Smooth muscle cell (in vitro differentiated cells): ENCODE measurements around the gene NPIPA5. TPM values are rescaled to one million over a fixed set of nuclear protein-coding genes. Genes with fewer than 3 reads are reported as not detected.
"Not testable (repeated sequence)": the region's sequence is repeated elsewhere in the genome, so short reads cannot be mapped to it uniquely, and the experiment has no call there.

Experiments
- DNase-seq: peaks from one replicate; lab custom pipeline; 2025; ENCODE audit not compliant: unreplicated experiment; lab: John Stamatoyannopoulos, UW
- H2AFZ ChIP-seq: fragments of 200-600 bp; sonication (generic); 2 replicates; pipeline ENCODE4 v1.6.0; 2016; ENCODE audit warnings: antibody characterized with exemption, low read depth, mild to moderate bottlenecking
- H3F3A ChIP-seq: fragments of 200-600 bp; sonication (generic); 2 replicates; pipeline ENCODE4 v1.6.0; 2017; ENCODE audit warnings: antibody characterized with exemption, low read depth
- H3K27ac ChIP-seq: fragments of 200-600 bp; sonication (generic); 2 replicates; pipeline ENCODE4 v1.5.1; 2016; ENCODE audit warnings: low read depth, mild to moderate bottlenecking
- H3K27me3 ChIP-seq: fragments of 200-600 bp; sonication (generic); 2 replicates; pipeline ENCODE4 v1.6.1; 2016; ENCODE audit warnings: low read depth, mild to moderate bottlenecking
- H3K36me3 ChIP-seq: fragments of 200-600 bp; sonication (generic); 2 replicates; pipeline ENCODE4 v1.5.1; 2016; ENCODE audit warnings: low read depth
- H3K4me1 ChIP-seq: fragments of 200-600 bp; sonication (generic); 2 replicates; pipeline ENCODE4 v1.5.1; 2016; ENCODE audit warnings: low read depth
- H3K4me2 ChIP-seq: fragments of 200-600 bp; sonication (generic); 2 replicates; pipeline ENCODE4 v1.6.0; 2016; ENCODE audit warnings: mild to moderate bottlenecking
- H3K4me3 ChIP-seq: fragments of 200-600 bp; sonication (generic); 2 replicates; pipeline ENCODE4 v1.5.1; 2016; ENCODE audit warnings: mild to moderate bottlenecking
- H3K79me2 ChIP-seq: fragments of 200-600 bp; sonication (generic); 2 replicates; pipeline ENCODE4 v1.6.0; 2016; ENCODE audit warnings: low read depth, mild to moderate bottlenecking
- H3K9ac ChIP-seq: fragments of 200-600 bp; sonication (generic); 2 replicates; pipeline ENCODE4 v1.6.0; 2016; ENCODE audit warnings: low read depth
- H3K9me3 ChIP-seq: fragments of 200-600 bp; sonication (generic); replicated peaks from 2 replicates; pipeline ENCODE4 v1.5.1; 2016; ENCODE audit warnings: low read depth
- H4K20me1 ChIP-seq: fragments of 200-600 bp; sonication (generic); 2 replicates; pipeline ENCODE4 v1.6.0; 2016; ENCODE audit warnings: low read depth
- WGBS: methylation state at CpG from one replicate; pipeline ENCODE4 v1.1.7; 2016; ENCODE audit warnings: low lambda C conversion rate; 5-methylcytosine and 5-hydroxymethylcytosine counted together
- polyA plus RNA-seq: library from polyadenylated mRNA; unstranded; fragments of >200 nt; fragmentation: Nextera tagmentation; extraction: Ambion mirVana; gene quantifications from 2 replicates; pipeline ENCODE4 v1.2.1, GENCODE V29; 2016
- total RNA-seq: library from RNA; depleted of rRNA; stranded (reverse); fragments of >200 nt; gene quantifications from 2 replicates; pipeline ENCODE4 v1.2.3, GENCODE V29; 2014
- TF ChIP-seq, protein P1 (sequence below): fragments of 200-600 bp; sonication (generic); IDR thresholded peaks from 2 replicates; pipeline ENCODE4 v1.5.1; 2017; ENCODE audit warnings: borderline replicate concordance, mild to moderate bottlenecking, antibody characterized with exemption; ENCODE audit not compliant: insufficient read depth, poor library complexity, severe bottlenecking

Gene NPIPA5
- total RNA-seq, result not detected in 2 replicates
- 0.77 and 1.0 TPM in 2 replicates for polyA plus RNA-seq

DNA sequence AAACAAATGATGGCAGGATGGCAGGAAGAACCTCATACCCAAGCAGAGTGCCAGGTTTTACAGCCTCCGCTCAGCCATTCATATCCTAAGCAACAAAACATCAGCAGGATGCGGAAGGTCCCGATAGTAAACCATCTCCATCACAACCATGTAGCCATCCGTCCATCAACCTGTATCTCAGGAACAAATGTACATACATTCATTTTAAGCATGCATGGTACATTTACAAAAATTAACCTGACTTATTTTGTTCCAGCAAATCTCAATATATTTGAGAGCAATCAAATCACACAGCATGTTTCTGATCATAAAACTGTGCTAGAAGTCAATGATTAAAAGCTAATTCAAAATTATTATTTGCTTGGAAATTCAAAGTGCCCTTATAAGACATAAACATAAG, at the start of gene NPIPA5:
TSS of gene NPIPA5 (minus strand) at position 101 of the 400 bp plus-strand sequence. CDS start at position 101, 0 bp downstream.
- H3K4me2 ChIP-seq, H3K9me3 ChIP-seq, H3K36me3 ChIP-seq, DNase-seq, H4K20me1 ChIP-seq, H3F3A ChIP-seq, H3K27me3 ChIP-seq, H3K4me1 ChIP-seq, H3K9ac ChIP-seq, H2AFZ ChIP-seq, H3K4me3 ChIP-seq, H3K27ac ChIP-seq, H3K79me2 ChIP-seq: not testable (repeated sequence)
- WGBS, result no CpG with 5 or more reads among the region's 4 CpGs

DNA sequence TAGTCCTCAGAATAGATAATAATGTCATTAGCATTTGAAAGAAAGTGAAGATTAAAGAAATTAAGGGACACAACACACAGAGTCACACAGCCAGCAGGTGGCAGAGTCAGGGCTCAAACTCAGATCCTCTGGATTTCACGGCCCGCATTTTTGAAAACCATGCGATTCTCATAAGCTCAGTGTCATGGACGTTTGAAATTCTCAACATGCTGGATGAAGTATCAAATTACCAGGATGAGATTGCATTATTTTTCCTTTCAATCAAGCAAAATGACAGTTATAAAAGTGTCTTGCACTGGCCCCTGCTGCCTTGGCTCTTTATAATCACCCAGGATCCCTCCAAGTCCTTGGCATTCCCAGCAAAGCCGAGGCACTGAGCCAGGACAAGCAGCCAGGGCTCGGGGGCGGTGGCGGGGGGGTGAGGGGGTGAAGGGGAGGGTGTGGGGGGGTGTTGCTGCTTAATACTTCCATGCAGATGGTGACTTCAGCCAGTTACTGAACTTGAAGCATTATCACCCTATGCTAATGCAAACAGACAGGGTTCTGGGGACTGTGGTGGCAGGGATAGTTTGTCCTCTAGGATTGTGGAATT, 49.6 kb upstream of the NPIPA5 start:
- no peak for DNase-seq
- H3K36me3 ChIP-seq, result no peaks in the 10 kb centered on the region
- H3F3A ChIP-seq, result no peaks in the 10 kb centered on the region
- H3K4me1 ChIP-seq, result no peaks in the 10 kb centered on the region
- WGBS, result 22% methylated on average over 8 of the region's 8 CpGs
- H3K27ac ChIP-seq, result no peak overlapping the region
- H3K79me2 ChIP-seq, result no peaks in the 10 kb centered on the region
- H2AFZ ChIP-seq, result no peak overlapping the region
- no peaks in the 10 kb centered on the region for H3K9me3 ChIP-seq
- H4K20me1 ChIP-seq, result no peaks in the 10 kb centered on the region
- H3K9ac ChIP-seq, result no peak overlapping the region
- TF ChIP-seq, protein P1, sequence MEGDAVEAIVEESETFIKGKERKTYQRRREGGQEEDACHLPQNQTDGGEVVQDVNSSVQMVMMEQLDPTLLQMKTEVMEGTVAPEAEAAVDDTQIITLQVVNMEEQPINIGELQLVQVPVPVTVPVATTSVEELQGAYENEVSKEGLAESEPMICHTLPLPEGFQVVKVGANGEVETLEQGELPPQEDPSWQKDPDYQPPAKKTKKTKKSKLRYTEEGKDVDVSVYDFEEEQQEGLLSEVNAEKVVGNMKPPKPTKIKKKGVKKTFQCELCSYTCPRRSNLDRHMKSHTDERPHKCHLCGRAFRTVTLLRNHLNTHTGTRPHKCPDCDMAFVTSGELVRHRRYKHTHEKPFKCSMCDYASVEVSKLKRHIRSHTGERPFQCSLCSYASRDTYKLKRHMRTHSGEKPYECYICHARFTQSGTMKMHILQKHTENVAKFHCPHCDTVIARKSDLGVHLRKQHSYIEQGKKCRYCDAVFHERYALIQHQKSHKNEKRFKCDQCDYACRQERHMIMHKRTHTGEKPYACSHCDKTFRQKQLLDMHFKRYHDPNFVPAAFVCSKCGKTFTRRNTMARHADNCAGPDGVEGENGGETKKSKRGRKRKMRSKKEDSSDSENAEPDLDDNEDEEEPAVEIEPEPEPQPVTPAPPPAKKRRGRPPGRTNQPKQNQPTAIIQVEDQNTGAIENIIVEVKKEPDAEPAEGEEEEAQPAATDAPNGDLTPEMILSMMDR, result peak; percentile 63
- H3K27me3 ChIP-seq, result peaks cover 4% of the 10 kb centered on the region
- no peak overlapping the region for H3K4me3 ChIP-seq
- peak overlapping the region; percentile 68 for H3K4me2 ChIP-seq

DNA sequence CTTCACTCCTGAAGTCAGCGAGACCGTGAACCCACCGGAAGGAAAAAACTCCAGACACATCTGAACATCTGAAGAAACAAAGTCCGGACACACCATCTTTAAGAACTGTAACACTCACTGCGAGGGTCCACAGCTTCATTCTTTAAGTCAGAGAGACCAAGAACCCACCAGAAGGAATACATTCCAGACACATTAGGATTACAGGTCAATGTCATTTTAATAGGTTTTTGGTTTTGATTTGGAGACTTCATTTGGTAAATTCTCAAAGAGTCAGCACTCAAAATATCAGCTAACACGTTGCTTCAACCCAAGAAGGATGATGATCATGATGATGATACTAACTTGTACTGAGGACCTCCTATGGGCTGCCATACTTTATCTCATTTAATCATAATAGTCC, 48.7 kb upstream of the NPIPA5 start:
- H2AFZ ChIP-seq, result no peak overlapping the region
- no peak overlapping the region for H3K27ac ChIP-seq
- no peaks in the 10 kb centered on the region for H4K20me1 ChIP-seq
- DNase-seq, result no peak
- H3K9ac ChIP-seq, result no peak overlapping the region
- H3K4me2 ChIP-seq, result no peak overlapping the region
- H3K79me2 ChIP-seq, result no peaks in the 10 kb centered on the region
- H3K4me3 ChIP-seq, result no peak overlapping the region
- H3K4me1 ChIP-seq, result no peaks in the 10 kb centered on the region
- no peaks in the 10 kb centered on the region for H3K27me3 ChIP-seq
- no peaks in the 10 kb centered on the region for H3K9me3 ChIP-seq
- no peaks in the 10 kb centered on the region for H3K36me3 ChIP-seq
- H3F3A ChIP-seq, result no peaks in the 10 kb centered on the region
- WGBS, result 81% methylated on average over 6 of the region's 6 CpGs
- TF ChIP-seq, protein P1, result no peak

DNA sequence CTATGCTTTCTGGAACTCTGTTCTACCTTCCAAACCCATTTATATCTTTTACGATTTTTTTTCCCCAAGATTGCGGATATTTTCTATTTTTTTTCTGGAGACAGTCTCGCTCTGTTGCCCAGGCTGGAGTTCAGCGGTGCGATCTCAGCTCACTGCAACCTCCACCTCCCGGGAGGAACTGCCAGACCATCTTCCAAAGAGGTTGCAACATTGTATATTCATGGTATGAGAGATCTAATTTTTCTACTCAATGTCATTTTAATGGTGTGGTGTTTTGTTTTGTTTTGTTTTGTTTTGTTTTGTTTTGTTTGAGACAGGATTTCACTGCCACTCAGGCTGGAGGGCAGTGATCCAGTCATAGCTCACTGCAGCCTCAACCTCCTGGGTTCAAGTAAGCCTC, 47.8 kb upstream of the NPIPA5 start:
- Histone ChIP-seq H4K20me1 (no peaks in the 10 kb centered on the region), H3K9me3 (no peaks in the 10 kb centered on the region), H3F3A (no peaks in the 10 kb centered on the region), H3K4me3 (no peak overlapping the region), H3K9ac (no peak overlapping the region), H2AFZ (no peak overlapping the region), H3K27ac (no peak overlapping the region), H3K4me2 (no peak overlapping the region), H3K4me1 (no peaks in the 10 kb centered on the region), H3K27me3 (no peaks in the 10 kb centered on the region), H3K36me3 (no peaks in the 10 kb centered on the region), H3K79me2 (no peaks in the 10 kb centered on the region)
- no peak for DNase-seq
- TF ChIP-seq, protein P1, result no peak
- WGBS, result 89% methylated on average over 6 of the region's 6 CpGs
